Measurements from ENCODE around the gene ARPC1B.
A peak's percentile ranks its signal among the peaks of the same experiment; 100 is the strongest.

ARPC1B gene

GRCh38 chr7:99407872-99408378 is 33.4 kb downstream of the ARPC1B start:
- TF ChIP-seq ZFX (IDR thresholded peaks at IDR 0.05; ENCODE audit: borderline replicate concordance), result no peak
- TF ChIP-seq, protein P1, sequence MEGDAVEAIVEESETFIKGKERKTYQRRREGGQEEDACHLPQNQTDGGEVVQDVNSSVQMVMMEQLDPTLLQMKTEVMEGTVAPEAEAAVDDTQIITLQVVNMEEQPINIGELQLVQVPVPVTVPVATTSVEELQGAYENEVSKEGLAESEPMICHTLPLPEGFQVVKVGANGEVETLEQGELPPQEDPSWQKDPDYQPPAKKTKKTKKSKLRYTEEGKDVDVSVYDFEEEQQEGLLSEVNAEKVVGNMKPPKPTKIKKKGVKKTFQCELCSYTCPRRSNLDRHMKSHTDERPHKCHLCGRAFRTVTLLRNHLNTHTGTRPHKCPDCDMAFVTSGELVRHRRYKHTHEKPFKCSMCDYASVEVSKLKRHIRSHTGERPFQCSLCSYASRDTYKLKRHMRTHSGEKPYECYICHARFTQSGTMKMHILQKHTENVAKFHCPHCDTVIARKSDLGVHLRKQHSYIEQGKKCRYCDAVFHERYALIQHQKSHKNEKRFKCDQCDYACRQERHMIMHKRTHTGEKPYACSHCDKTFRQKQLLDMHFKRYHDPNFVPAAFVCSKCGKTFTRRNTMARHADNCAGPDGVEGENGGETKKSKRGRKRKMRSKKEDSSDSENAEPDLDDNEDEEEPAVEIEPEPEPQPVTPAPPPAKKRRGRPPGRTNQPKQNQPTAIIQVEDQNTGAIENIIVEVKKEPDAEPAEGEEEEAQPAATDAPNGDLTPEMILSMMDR (IDR thresholded peaks at IDR 0.05), result no peak
- H3K27ac ChIP-seq, result peak overlapping the region; percentile 96

DNA sequence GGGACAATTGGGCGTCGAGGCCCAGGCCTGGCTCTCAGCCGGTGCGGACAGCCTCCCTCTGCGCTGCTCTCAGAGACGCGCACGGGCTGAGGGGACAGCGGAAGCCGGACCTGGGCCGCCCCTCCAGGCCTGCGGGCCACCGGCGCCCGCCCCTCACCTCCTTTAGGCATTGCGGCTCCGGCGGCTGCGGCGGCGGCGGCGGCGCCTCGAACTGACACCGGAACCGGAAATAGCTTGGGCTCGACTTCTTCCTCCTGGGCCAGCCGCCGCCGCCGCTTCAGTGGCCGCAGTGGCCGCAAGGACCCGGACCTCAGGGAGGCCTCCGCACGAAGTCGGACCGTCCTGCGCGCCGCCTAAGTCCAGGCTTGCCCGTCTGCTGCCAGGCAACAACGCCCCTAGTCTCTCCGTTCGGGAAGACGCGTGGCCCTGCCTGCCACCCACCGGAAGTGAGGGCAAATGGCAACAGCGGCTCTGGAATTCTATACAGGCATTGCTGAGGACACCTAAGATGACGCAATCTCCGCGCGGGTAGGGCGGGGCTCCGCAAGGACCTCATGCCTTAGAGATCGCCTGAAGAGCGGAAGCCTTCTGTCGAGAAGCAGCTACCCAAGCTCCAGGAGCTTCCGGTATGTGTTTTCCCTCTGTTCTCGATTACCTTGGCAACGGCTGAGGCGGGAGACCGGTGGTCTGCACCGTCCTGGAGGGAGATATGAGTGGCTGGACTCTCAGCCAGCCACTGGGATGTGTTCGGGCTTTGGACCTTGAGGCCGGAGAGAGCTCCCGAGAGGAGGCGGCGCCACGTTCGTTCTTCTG is 34.1 kb downstream of the ARPC1B start, which contains the start of the genes BUD31 and PDAP1:
Gene BUD31 (plus strand): TSS at position 591 of the 813 bp plus-strand sequence. CDS start 2,124 bp downstream, outside the sequence.
Gene PDAP1 (minus strand): TSS at position 219 of the 813 bp plus-strand sequence. CDS start 49 bp downstream, at position 170.
- peak within 1 kb of the TSS; percentile 96 for H3K27ac ChIP-seq
- TF ChIP-seq, protein P1 (IDR thresholded peaks at IDR 0.05), result no peak
- no peak for TF ChIP-seq ZFX (IDR thresholded peaks at IDR 0.05; ENCODE audit: borderline replicate concordance)

GRCh38 chr7:99409192-99409572 is 34.7 kb downstream of the ARPC1B start:
- H3K27ac ChIP-seq, result peak overlapping the region; percentile 96
- TF ChIP-seq ZFX (IDR thresholded peaks at IDR 0.05; ENCODE audit: borderline replicate concordance), result no peak
- TF ChIP-seq, protein P1 (IDR thresholded peaks at IDR 0.05), result no peak

DNA sequence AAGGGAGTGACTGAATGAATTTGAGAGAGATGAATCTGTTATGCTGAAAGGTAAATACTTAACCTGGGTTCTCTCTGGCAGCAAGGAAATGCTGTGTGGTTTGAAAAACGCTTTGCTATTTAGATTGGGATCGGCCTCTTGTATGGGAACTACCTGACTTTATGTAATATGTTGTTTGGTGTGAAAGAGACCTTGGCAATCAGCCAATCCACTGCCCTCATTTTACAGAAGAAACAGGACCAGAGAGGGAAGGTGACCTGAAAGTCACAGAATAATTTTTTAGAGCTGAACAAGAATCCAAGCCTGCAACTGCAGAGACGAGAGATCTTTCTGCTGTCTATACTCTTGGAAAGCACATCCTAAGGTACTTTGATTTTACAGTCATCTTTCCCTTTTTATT is 35.3 kb downstream of the ARPC1B start:
- TF ChIP-seq ZFX (IDR thresholded peaks at IDR 0.05; ENCODE audit: borderline replicate concordance), result no peak
- TF ChIP-seq, protein P1 (IDR thresholded peaks at IDR 0.05), result no peak
- H3K27ac ChIP-seq, result peak overlapping the region; percentile 96

DNA sequence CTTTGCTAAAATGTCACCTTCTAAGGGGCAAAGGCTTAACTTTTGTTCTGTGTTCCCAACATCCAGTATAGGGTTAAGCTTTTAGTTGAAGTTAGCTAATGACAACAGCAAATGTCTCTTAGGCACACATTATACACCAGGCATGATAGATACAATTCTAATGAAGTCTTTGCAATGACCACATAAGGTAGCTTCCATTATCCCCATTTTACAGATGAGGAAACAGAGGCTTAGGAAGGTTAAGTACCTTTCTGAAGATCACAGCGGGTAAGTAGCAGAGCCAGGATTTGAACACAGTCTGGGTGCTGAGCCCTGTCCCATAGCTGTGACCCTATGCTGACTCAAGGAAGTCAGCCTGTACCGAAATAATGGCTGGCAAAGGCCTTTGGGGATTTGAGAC is 36.1 kb downstream of the ARPC1B start:
- peak overlapping the region; percentile 96; the same call in 1 of the 2 replicates for H3K27ac ChIP-seq
- TF ChIP-seq ZFX (IDR thresholded peaks at IDR 0.05; ENCODE audit: borderline replicate concordance), result no peak

- H3K27ac ChIP-seq, result peak overlapping the region; percentile 53
- TF ChIP-seq, protein P1 (IDR thresholded peaks at IDR 0.05), result peak; percentile 92
Observed at GRCh38 chr7:99415513-99416127, 41.1 kb downstream of the ARPC1B start.

- H3K27ac ChIP-seq, result peak overlapping the region; percentile 53
- no peak for TF ChIP-seq ZFX (IDR thresholded peaks at IDR 0.05; ENCODE audit: borderline replicate concordance)
- TF ChIP-seq, protein P1 (IDR thresholded peaks at IDR 0.05), result no peak
Observed at GRCh38 chr7:99418260-99418659, 43.7 kb downstream of the ARPC1B start.

All from 22Rv1 (cell line).